SK-N-SH treated with all-trans-retinoic acid at 6 μM for 48 hours (cell line): ENCODE measurements around the gene CWH43.

Experiments
- ARNTL ChIP-seq: fragments of 450-650 bp; formaldehyde crosslinking; IDR thresholded peaks from 2 replicates; pipeline ENCODE4 v1.5.0; 2020; ENCODE audit warnings: low read depth, mild to moderate bottlenecking, moderate library complexity, borderline replicate concordance
- BACH2 ChIP-seq: fragments of 250-450 bp; sonication (Bioruptor Pico); IDR thresholded peaks from 2 replicates; pipeline ENCODE4 v1.9.0; 2021; ENCODE audit warnings: mild to moderate bottlenecking, borderline replicate concordance
- CSDC2 ChIP-seq: fragments of 250-450 bp; sonication (Bioruptor Pico); IDR thresholded peaks from 2 replicates; pipeline ENCODE4 v1.5.0; 2020; ENCODE audit warnings: mild to moderate bottlenecking, moderate library complexity
- GLIS3 ChIP-seq: fragments of 250-450 bp; sonication (Bioruptor Pico); IDR thresholded peaks from 2 replicates; pipeline ENCODE4 v1.5.0; 2020; ENCODE audit warnings: mild to moderate bottlenecking, moderate library complexity
- OSR1 ChIP-seq: fragments of 250-450 bp; sonication (Bioruptor Pico); IDR thresholded peaks from 2 replicates; pipeline ENCODE4 v1.8.0; 2022; ENCODE audit warnings: moderate library complexity, mild to moderate bottlenecking, inconsistent platforms
- PPARA ChIP-seq: fragments of 250-450 bp; sonication (Bioruptor Pico); IDR thresholded peaks from 2 replicates; pipeline ENCODE4 v1.5.0; 2020; ENCODE audit warnings: mild to moderate bottlenecking, borderline replicate concordance
- RARB ChIP-seq: fragments of 250-450 bp; sonication (Bioruptor Pico); IDR thresholded peaks from 2 replicates; pipeline ENCODE4 v1.8.0; 2021; ENCODE audit warnings: mild to moderate bottlenecking, moderate library complexity
- TCF4 ChIP-seq: fragments of 250-450 bp; sonication (Bioruptor Pico); IDR thresholded peaks from 2 replicates; pipeline ENCODE4 v1.8.0; 2021; ENCODE audit warnings: mild to moderate bottlenecking, moderate library complexity, borderline replicate concordance
- TOX ChIP-seq: fragments of 250-450 bp; sonication (Bioruptor Pico); IDR thresholded peaks from 2 replicates; pipeline ENCODE4 v1.8.0; 2021; ENCODE audit warnings: mild to moderate bottlenecking, moderate library complexity, borderline replicate concordance
- ZFP3 ChIP-seq: fragments of 250-450 bp; sonication (Bioruptor Pico); IDR thresholded peaks from 2 replicates; pipeline ENCODE4 v1.5.0; 2020; ENCODE audit warnings: mild to moderate bottlenecking, moderate library complexity
- ZFP30 ChIP-seq: fragments of 450-650 bp; formaldehyde crosslinking; IDR thresholded peaks from 2 replicates; pipeline ENCODE4 v1.5.0; 2022; ENCODE audit warnings: mild to moderate bottlenecking, moderate library complexity
- TF ChIP-seq, protein P1 (sequence below): fragments of 250-450 bp; sonication (Bioruptor Pico); IDR thresholded peaks from 2 replicates; pipeline ENCODE4 v1.8.0; 2021; ENCODE audit warnings: low read depth, mild to moderate bottlenecking, moderate library complexity, borderline replicate concordance
- TF ChIP-seq, protein P2 (sequence below): fragments of 250-450 bp; sonication (Bioruptor Pico); IDR thresholded peaks from 2 replicates; pipeline ENCODE4 v1.8.0; 2020; ENCODE audit warnings: mild to moderate bottlenecking, moderate library complexity, borderline replicate concordance

- no peak for TF ChIP-seq PPARA (CRISPR knock-in tag)
- no peak for TF ChIP-seq CSDC2
- no peak for TF ChIP-seq ZFP3 (CRISPR knock-in tag)
- no peak for TF ChIP-seq RARB (CRISPR knock-in tag)
- TF ChIP-seq OSR1 (CRISPR knock-in tag) = no peak
- no peak for TF ChIP-seq GLIS3 (CRISPR knock-in tag)
- no peak for TF ChIP-seq ARNTL
- no peak for TF ChIP-seq TCF4
- TF ChIP-seq, protein P1, sequence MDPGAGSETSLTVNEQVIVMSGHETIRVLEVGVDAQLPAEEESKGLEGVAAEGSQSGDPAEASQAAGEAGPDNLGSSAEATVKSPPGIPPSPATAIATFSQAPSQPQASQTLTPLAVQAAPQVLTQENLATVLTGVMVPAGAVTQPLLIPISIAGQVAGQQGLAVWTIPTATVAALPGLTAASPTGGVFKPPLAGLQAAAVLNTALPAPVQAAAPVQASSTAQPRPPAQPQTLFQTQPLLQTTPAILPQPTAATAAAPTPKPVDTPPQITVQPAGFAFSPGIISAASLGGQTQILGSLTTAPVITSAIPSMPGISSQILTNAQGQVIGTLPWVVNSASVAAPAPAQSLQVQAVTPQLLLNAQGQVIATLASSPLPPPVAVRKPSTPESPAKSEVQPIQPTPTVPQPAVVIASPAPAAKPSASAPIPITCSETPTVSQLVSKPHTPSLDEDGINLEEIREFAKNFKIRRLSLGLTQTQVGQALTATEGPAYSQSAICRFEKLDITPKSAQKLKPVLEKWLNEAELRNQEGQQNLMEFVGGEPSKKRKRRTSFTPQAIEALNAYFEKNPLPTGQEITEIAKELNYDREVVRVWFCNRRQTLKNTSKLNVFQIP (CRISPR knock-in tag) = no peak
- TF ChIP-seq TOX (CRISPR knock-in tag) = no peak
- TF ChIP-seq ZFP30 (CRISPR knock-in tag) = no peak
- no peak for TF ChIP-seq BACH2 (CRISPR knock-in tag)
- TF ChIP-seq, protein P2, sequence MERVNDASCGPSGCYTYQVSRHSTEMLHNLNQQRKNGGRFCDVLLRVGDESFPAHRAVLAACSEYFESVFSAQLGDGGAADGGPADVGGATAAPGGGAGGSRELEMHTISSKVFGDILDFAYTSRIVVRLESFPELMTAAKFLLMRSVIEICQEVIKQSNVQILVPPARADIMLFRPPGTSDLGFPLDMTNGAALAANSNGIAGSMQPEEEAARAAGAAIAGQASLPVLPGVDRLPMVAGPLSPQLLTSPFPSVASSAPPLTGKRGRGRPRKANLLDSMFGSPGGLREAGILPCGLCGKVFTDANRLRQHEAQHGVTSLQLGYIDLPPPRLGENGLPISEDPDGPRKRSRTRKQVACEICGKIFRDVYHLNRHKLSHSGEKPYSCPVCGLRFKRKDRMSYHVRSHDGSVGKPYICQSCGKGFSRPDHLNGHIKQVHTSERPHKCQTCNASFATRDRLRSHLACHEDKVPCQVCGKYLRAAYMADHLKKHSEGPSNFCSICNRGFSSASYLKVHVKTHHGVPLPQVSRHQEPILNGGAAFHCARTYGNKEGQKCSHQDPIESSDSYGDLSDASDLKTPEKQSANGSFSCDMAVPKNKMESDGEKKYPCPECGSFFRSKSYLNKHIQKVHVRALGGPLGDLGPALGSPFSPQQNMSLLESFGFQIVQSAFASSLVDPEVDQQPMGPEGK = no peak
These were observed 50.5 kb downstream of the CWH43 start for GRCh38 chr4:49036528-49036927.
